Measurements from ENCODE around the gene OLFML2A. TPM values are rescaled to one million over a fixed set of nuclear protein-coding genes. Genes with fewer than 3 reads are reported as not detected.

The OLFML2A gene
- total RNA-seq, 1 donor: 29.7 TPM

DNA sequence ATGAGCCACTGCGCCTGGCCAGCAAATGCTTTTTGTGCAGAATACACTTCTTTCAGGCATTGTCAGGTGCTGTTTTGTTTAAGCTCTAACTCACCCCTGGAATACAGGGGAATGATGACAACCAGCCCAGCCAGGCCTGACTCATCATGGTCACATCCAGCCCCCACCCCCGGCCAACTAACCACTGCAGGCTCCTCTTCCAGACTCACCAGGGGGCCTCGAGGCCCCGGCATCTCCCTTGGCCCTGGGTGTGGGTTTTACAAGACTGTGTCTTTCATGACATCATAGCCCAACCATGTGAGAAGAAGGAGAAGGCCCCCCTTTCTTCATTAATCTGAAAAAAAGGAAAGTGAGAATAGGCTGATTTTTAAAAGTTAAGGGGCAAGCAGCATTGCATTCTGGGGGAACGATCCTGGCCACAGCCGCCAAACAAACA, 35.5 kb downstream of the OLFML2A start:
- Histone ChIP-seq H3K27me3 (ENCODE audit: insufficient read depth, low read length) (no peaks in the 10 kb centered on the region), H3K9me3 (ENCODE audit: low read depth, low read length) (no peaks in the 10 kb centered on the region), H3K27ac (ENCODE audit: low read depth, low read length) (peak overlapping the region; percentile 91), H2AFZ (ENCODE audit: low read length) (peak overlapping the region; percentile 77), H3K4me2 (ENCODE audit: insufficient read depth, low read length) (peak overlapping the region; percentile 78), H4K20me1 (ENCODE audit: insufficient read depth, low read length) (no peaks in the 10 kb centered on the region), H3K36me3 (ENCODE audit: insufficient read depth, low read length) (no peaks in the 10 kb centered on the region), H3K79me2 (ENCODE audit: insufficient read depth, low read length) (no peaks in the 10 kb centered on the region), H3K4me1 (ENCODE audit: insufficient read depth, low read length) (peaks cover 27% of the 10 kb centered on the region), H3K4me3 (ENCODE audit: insufficient read depth, low read length) (peak overlapping the region; percentile 41)
- TF ChIP-seq, protein P1, sequence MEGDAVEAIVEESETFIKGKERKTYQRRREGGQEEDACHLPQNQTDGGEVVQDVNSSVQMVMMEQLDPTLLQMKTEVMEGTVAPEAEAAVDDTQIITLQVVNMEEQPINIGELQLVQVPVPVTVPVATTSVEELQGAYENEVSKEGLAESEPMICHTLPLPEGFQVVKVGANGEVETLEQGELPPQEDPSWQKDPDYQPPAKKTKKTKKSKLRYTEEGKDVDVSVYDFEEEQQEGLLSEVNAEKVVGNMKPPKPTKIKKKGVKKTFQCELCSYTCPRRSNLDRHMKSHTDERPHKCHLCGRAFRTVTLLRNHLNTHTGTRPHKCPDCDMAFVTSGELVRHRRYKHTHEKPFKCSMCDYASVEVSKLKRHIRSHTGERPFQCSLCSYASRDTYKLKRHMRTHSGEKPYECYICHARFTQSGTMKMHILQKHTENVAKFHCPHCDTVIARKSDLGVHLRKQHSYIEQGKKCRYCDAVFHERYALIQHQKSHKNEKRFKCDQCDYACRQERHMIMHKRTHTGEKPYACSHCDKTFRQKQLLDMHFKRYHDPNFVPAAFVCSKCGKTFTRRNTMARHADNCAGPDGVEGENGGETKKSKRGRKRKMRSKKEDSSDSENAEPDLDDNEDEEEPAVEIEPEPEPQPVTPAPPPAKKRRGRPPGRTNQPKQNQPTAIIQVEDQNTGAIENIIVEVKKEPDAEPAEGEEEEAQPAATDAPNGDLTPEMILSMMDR (IDR thresholded peaks at IDR 0.05; ENCODE audit: extremely low read depth, low read depth, low read length): no peak
- DNase-seq (ENCODE audit: insufficient read length, low spot score, missing footprints): peak; percentile 98

DNA sequence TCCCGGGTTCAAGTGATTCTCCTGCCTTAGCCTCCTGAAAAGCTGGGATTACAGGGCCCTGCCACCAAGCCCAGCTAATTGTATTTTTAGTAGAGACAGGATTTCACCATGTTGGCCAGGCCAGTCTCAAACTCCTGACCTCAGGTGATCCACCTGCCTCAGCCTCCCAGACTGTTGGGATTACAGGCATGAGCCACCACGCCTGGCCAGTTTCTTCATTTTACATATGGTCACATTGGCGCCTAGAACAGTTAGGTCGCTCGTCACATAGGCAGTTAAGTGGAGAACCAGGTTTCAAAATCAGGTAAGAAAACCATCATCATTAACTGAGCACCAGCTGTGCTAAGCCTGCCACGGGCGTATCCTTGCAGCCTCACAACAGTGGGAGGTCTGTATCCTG, 36.1 kb downstream of the OLFML2A start:
- H3K4me2 ChIP-seq (ENCODE audit: insufficient read depth, low read length): peak overlapping the region; percentile 78
- H4K20me1 ChIP-seq (ENCODE audit: insufficient read depth, low read length): no peaks in the 10 kb centered on the region
- H3K27ac ChIP-seq (ENCODE audit: low read depth, low read length): peak overlapping the region; percentile 91

GRCh38 chr9:124813501-124814163, 36.7 kb downstream of the OLFML2A start:
- H3K4me3 ChIP-seq (ENCODE audit: insufficient read depth, low read length): no peak overlapping the region
- TF ChIP-seq, protein P1 (IDR thresholded peaks at IDR 0.05; ENCODE audit: extremely low read depth, low read depth, low read length): no peak
- H3K9me3 ChIP-seq (ENCODE audit: low read depth, low read length): no peaks in the 10 kb centered on the region
- peaks cover 34% of the 10 kb centered on the region for H3K4me1 ChIP-seq (ENCODE audit: insufficient read depth, low read length)
- no peak for DNase-seq (ENCODE audit: insufficient read length, low spot score, missing footprints)
- no peak overlapping the region for H3K4me2 ChIP-seq (ENCODE audit: insufficient read depth, low read length)
- no peaks in the 10 kb centered on the region for H3K36me3 ChIP-seq (ENCODE audit: insufficient read depth, low read length)
- no peak overlapping the region for H3K27ac ChIP-seq (ENCODE audit: low read depth, low read length)
- H3K27me3 ChIP-seq (ENCODE audit: insufficient read depth, low read length): no peaks in the 10 kb centered on the region
- no peaks in the 10 kb centered on the region for H3K79me2 ChIP-seq (ENCODE audit: insufficient read depth, low read length)
- H2AFZ ChIP-seq (ENCODE audit: low read length): no peak overlapping the region
- no peaks in the 10 kb centered on the region for H4K20me1 ChIP-seq (ENCODE audit: insufficient read depth, low read length)

More for the DNA sequence above, 36.1 kb downstream of the OLFML2A start:
- Histone ChIP-seq H3K27me3 (ENCODE audit: insufficient read depth, low read length) (no peaks in the 10 kb centered on the region), H2AFZ (ENCODE audit: low read length) (peak overlapping the region; percentile 77), H3K36me3 (ENCODE audit: insufficient read depth, low read length) (no peaks in the 10 kb centered on the region), H3K79me2 (ENCODE audit: insufficient read depth, low read length) (no peaks in the 10 kb centered on the region), H3K4me3 (ENCODE audit: insufficient read depth, low read length) (peak overlapping the region; percentile 41), H3K9me3 (ENCODE audit: low read depth, low read length) (no peaks in the 10 kb centered on the region), H3K4me1 (ENCODE audit: insufficient read depth, low read length) (peaks cover 28% of the 10 kb centered on the region)
- no peak for DNase-seq (ENCODE audit: insufficient read length, low spot score, missing footprints)
- TF ChIP-seq, protein P1 (IDR thresholded peaks at IDR 0.05; ENCODE audit: extremely low read depth, low read depth, low read length): no peak

DNA sequence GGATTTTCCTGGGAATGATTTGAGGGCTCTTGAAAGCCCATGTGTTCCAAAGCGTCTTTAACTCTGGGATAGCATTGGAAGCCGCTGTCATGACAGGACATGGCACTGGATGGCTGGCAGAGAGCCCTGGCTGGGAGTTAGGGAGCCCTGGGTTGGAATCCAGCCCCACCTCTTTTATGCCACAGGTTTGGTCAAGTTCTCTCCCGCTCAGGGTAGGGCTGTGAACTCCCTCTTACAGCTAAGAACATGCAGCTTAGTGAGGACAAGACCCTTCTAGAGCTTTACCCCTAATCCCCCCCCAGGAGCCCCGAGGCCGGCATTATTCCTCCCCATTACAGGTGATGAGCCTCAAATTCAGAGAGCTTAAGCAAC, 37.2 kb downstream of the OLFML2A start:
- Histone ChIP-seq H3K9me3 (ENCODE audit: low read depth, low read length) (no peaks in the 10 kb centered on the region), H3K36me3 (ENCODE audit: insufficient read depth, low read length) (no peaks in the 10 kb centered on the region), H4K20me1 (ENCODE audit: insufficient read depth, low read length) (no peaks in the 10 kb centered on the region), H3K4me1 (ENCODE audit: insufficient read depth, low read length) (peaks cover 36% of the 10 kb centered on the region), H3K4me3 (ENCODE audit: insufficient read depth, low read length) (no peak overlapping the region), H3K4me2 (ENCODE audit: insufficient read depth, low read length) (no peak overlapping the region), H2AFZ (ENCODE audit: low read length) (no peak overlapping the region), H3K27me3 (ENCODE audit: insufficient read depth, low read length) (no peaks in the 10 kb centered on the region), H3K27ac (ENCODE audit: low read depth, low read length) (no peak overlapping the region), H3K79me2 (ENCODE audit: insufficient read depth, low read length) (no peaks in the 10 kb centered on the region)
- no peak for DNase-seq (ENCODE audit: insufficient read length, low spot score, missing footprints)
- TF ChIP-seq, protein P1 (IDR thresholded peaks at IDR 0.05; ENCODE audit: extremely low read depth, low read depth, low read length): no peak
